Prostate gland (tissue), 2 donors: ENCODE data around the gene MPPED1. TPM values are rescaled to one million over a fixed set of nuclear protein-coding genes. Genes with fewer than 3 reads are reported as not detected.
A peak's percentile ranks its signal among the peaks of the same experiment; 100 is the strongest.

Experiments used
- DNase-seq: peaks from one replicate; pipeline ENCODE4 v3.0.0-alpha.2; 2019; ENCODE audit warnings: low spot score
- H3K27ac ChIP-seq, 2 donors: fragments of 200-600 bp; sonication (generic); 2 replicates each; pipeline ENCODE4 v1.5.1; 2017 to 2019
- H3K27me3 ChIP-seq: fragments of 200-600 bp; sonication (generic); replicated peaks from 2 replicates; pipeline ENCODE4 v1.5.1; 2019; ENCODE audit not compliant: insufficient read depth
- H3K36me3 ChIP-seq, 2 donors: fragments of 200-600 bp; sonication (generic); 1 replicate in 1 of 2; 2 replicates in 1 of 2; pipeline versions ENCODE4 v1.5.1 to v1.8.1; 2017 to 2019
- H3K4me1 ChIP-seq: fragments of 200-600 bp; sonication (generic); replicated peaks from 2 replicates; pipeline ENCODE4 v1.5.1; 2019
- H3K4me3 ChIP-seq, 2 donors: fragments of 200-600 bp; sonication (generic); 2 replicates each; pipeline ENCODE4 v1.5.1; 2017 to 2019
- H3K9me3 ChIP-seq: fragments of 200-600 bp; sonication (generic); 2 replicates; pipeline ENCODE4 v1.5.1; 2017
- CTCF ChIP-seq, 4 experiments: fragments of 200-600 bp in 2 of 4; fragments of 450-650 bp in 2 of 4; sonication (generic) in 2 of 4; IDR thresholded peaks; 1 replicate in 3 of 4; 2 replicates in 1 of 4; pipeline ENCODE4 v1.5.1; 2016 to 2019; ENCODE audit warnings: antibody characterized with exemption in 4 of 4, mild to moderate bottlenecking in 2 of 4, moderate library complexity in 2 of 4
- POLR2A ChIP-seq: fragments of 450-650 bp; IDR thresholded peaks from one replicate; pipeline ENCODE4 v1.6.1; 2016; ENCODE audit warnings: antibody characterized with exemption, mild to moderate bottlenecking
- POLR2AphosphoS5 ChIP-seq: sonication (generic); formaldehyde crosslinking; IDR thresholded peaks from one replicate; pipeline ENCODE4 v1.6.1; 2017; ENCODE audit warnings: antibody characterized with exemption
- WGBS: methylation state at CpG from one replicate; pipeline ENCODE4 v1.1.5; 2018; 5-methylcytosine and 5-hydroxymethylcytosine counted together
- intact Hi-C: fragments of 100-400 bp; cut with DNase I; formaldehyde crosslinking; loops from one replicate; pipeline ENCODE4 v1.14.2; 2022
- total RNA-seq, 2 donors: library from RNA; depleted of rRNA; stranded (reverse); fragments of >200 nt; gene quantifications; one replicate each; pipeline ENCODE4 v1.1.0, GENCODE V29; 2016

The MPPED1 gene
- total RNA-seq, 2 donors from 2014 or later: 0.77 to 6.4 TPM

- no peaks in the 10 kb centered on the region for H3K4me1 ChIP-seq
- no peaks in the 10 kb centered on the region for H3K36me3 ChIP-seq
- no peak for DNase-seq
- H3K27ac ChIP-seq: no peak overlapping the region
- no peaks in the 10 kb centered on the region for H3K27me3 ChIP-seq
- TF ChIP-seq POLR2AphosphoS5 (no peak), POLR2A (no peak), CTCF (IDR thresholded peaks at IDR 0.05) (no peak)
- WGBS: 82% methylated on average over 15 of the region's 15 CpGs
- intact Hi-C loops: no loop called here
- no peaks in the 10 kb centered on the region for H3K9me3 ChIP-seq
- H3K4me3 ChIP-seq: no peak overlapping the region
Observed at GRCh38 chr22:43418079-43418825, 6.4 kb downstream of the MPPED1 start.

GRCh38 chr22:43419371-43420080 lies 7.7 kb downstream of the MPPED1 start:
- intact Hi-C loops: no loop called here
- Histone ChIP-seq H3K27me3 (no peaks in the 10 kb centered on the region), H3K4me1 (peaks cover under 1% of the 10 kb centered on the region), H3K4me3 (no peak overlapping the region), H3K27ac (peak overlapping the region in 1 of 2 donors; percentile 49), H3K36me3 (no peaks in the 10 kb centered on the region), H3K9me3 (no peaks in the 10 kb centered on the region)
- TF ChIP-seq POLR2AphosphoS5: peak; percentile 23
- TF ChIP-seq CTCF (IDR thresholded peaks at IDR 0.05): no peak
- WGBS: 69% methylated on average over 13 of the region's 13 CpGs
- peak; percentile 24 for DNase-seq

GRCh38 chr22:43421046-43421665 lies 9.3 kb downstream of the MPPED1 start:
- no peak overlapping the region for H3K4me3 ChIP-seq
- TF ChIP-seq CTCF (IDR thresholded peaks at IDR 0.05) (no peak), POLR2AphosphoS5 (no peak), POLR2A (no peak)
- no peaks in the 10 kb centered on the region for H3K27me3 ChIP-seq
- H3K9me3 ChIP-seq: no peaks in the 10 kb centered on the region
- H3K36me3 ChIP-seq: no peaks in the 10 kb centered on the region
- intact Hi-C loops: no loop called here
- no peak for DNase-seq
- peaks cover 12% of the 10 kb centered on the region for H3K4me1 ChIP-seq
- 86% methylated on average over 34 of the region's 36 CpGs for WGBS
- no peak overlapping the region for H3K27ac ChIP-seq

- no peak for DNase-seq
- TF ChIP-seq CTCF (IDR thresholded peaks at IDR 0.05) (no peak), POLR2A (no peak), POLR2AphosphoS5 (no peak)
- Histone ChIP-seq H3K36me3 (no peaks in the 10 kb centered on the region), H3K9me3 (no peaks in the 10 kb centered on the region), H3K4me1 (peaks cover 12% of the 10 kb centered on the region), H3K27me3 (peaks cover 2% of the 10 kb centered on the region), H3K27ac (no peak overlapping the region), H3K4me3 (no peak overlapping the region)
- 94% methylated on average over 13 of the region's 13 CpGs for WGBS
- intact Hi-C loops: no loop called here
Observed at GRCh38 chr22:43421914-43422615, 10.3 kb downstream of the MPPED1 start.
